NCI-H510A treated with DMSO at 0.1 percent for 48 hours (cell line): ENCODE data around the gene PDE2A.

Source experiments
- DNase-seq: peaks from one replicate; lab custom pipeline; 2025; lab: John Stamatoyannopoulos, UW

Gene PDE2A

GRCh38 chr11:72655896-72656464 is 18.2 kb downstream of the PDE2A start:
- DNase-seq: no peak

DNA sequence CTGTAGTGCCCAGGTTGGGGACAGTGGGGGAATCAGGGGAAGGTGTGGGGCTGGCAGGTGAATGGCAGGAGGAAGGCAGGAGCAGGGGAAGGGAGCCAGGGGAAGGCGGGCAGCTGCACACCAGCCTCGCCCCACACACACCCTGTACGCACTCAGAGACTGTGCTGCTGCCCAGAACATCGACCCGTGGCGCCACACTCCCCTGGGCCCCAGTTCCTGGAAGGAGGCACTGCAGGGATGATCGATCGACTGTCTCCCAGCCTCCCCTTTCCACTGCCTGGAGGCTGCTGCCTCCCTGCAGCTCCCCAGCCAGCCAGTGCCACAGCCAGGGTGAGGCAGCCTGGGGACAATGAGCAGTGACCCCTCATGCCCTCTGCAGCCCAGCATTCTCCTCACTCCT is 19.2 kb downstream of the PDE2A start:
- DNase-seq: no peak

GRCh38 chr11:72653649-72654048 is 20.6 kb downstream of the PDE2A start:
- DNase-seq: no peak

DNA sequence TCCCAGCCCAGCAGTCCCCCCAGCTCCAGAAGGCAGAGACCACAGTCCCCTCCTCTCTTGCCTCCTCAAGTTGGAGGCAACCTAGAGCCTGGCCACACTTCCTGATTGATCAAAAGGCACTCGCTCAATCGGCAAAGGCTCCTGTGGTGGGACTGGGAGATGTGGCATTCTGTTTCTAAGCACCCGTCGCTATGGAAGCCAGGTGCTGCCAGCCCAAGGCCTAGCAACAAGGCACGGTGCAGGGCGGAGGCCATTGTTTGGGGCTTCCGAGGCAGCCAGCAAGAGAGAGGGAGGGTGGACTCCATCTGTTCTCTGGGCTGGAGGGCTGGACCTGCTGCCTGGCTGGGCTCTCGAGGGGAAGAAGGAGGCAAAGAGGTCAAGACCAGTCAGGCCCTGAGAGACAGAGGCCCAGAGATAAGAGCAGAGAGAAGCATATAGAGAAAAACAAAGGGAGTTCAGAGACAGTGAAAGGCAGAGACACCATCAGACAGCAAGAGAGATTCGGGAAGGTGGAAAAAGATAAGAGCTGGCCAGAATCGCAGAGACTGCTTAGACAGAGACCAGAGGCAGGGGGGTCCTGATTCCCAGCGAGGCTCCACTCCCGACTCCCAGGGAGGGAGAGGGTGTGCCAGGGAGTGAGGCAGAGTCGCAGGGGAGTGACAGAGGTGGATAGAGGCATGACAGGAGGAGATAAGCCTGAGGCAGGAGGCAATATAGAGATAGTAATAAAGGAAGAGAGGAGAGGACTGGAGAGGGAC is 21.2 kb downstream of the PDE2A start:
- peak; percentile 67 for DNase-seq

DNA sequence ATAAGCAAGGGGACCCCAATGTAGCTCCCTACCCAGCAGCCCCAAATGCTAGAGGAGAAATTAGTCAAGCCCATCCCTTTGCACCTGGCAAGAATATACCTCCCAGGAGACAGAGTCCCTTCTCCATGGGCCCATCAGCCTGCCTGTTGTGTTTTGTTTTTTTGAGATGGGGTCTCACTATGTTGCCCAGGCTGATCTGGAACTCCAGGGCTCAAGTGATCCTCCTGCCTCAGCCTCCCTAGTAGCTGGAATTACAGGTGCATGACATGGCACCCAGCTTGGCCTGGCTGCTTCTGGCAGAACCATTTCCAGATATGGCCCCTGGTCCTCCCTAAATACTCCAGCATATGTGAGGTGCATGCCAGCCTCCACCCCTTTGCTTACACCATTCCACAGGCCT is 22.1 kb downstream of the PDE2A start:
- DNase-seq: no peak

- DNase-seq: no peak
Observed at GRCh38 chr11:72649215-72649976, 24.8 kb downstream of the PDE2A start.

- DNase-seq: no peak
Observed at GRCh38 chr11:72648384-72649136, 25.7 kb downstream of the PDE2A start.

GRCh38 chr11:72647882-72648281 is 26.3 kb downstream of the PDE2A start:
- no peak for DNase-seq

DNA sequence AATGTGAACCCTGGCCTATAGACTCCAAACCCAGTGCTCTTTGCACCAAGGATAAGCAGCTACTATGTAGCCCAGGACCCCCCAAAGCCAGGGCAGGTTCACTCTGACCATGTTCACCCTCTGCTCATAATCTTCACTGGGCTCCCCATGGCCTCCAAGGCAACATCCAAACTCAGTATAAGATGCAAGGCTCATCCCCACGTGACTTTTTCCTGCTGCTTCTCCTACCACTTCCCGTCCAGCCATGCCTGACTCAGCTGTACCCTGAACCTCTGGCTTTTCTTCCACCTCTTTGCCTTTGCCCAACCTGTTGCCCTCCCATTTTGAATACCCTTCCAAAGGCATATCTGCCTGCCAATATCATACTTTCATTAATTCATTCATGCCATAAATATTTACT is 27.8 kb downstream of the PDE2A start:
- DNase-seq: no peak

DNA sequence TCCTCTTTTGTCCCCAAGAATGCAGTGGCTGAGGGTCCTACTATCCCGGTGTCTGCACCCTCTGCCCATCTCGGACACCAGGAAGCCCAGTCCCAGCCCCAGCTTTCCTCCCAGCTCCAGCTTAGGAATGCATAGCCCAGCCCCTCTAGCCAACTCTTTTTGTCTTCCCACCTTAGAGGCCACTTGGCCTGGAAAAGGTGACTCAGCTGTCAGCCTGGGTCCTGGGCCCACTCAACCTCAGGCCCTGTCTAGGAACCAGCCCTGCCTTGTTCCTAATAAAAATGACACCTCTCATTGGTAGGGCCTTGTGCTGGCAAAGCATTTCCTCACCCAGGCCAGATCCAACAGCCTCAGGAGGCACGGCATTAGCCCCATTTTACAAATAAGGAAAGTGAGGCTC is 28.2 kb downstream of the PDE2A start:
- no peak for DNase-seq

DNA sequence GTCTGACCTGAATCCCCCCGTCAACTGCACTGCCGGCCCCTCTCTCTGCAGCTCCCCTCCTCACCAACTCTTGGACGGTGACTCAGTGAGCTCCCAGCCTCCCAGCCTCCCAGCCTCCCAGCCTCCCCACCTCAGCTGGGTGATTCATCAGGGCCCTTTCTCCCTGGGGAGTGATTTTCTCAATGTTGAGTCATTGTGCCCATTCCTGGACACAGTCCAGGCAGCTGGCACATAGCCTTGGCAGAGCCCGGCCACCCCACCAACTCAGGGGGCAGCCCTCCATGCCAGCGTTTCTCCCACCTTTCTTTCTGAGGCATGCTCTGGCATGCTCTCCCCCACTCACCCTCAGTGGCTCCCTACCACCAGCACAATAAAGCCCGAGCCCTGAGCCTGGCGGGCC is 30.7 kb downstream of the PDE2A start:
- DNase-seq: no peak

- DNase-seq: peak; percentile 55
Observed at GRCh38 chr11:72642884-72643522, 31.2 kb downstream of the PDE2A start.

DNA sequence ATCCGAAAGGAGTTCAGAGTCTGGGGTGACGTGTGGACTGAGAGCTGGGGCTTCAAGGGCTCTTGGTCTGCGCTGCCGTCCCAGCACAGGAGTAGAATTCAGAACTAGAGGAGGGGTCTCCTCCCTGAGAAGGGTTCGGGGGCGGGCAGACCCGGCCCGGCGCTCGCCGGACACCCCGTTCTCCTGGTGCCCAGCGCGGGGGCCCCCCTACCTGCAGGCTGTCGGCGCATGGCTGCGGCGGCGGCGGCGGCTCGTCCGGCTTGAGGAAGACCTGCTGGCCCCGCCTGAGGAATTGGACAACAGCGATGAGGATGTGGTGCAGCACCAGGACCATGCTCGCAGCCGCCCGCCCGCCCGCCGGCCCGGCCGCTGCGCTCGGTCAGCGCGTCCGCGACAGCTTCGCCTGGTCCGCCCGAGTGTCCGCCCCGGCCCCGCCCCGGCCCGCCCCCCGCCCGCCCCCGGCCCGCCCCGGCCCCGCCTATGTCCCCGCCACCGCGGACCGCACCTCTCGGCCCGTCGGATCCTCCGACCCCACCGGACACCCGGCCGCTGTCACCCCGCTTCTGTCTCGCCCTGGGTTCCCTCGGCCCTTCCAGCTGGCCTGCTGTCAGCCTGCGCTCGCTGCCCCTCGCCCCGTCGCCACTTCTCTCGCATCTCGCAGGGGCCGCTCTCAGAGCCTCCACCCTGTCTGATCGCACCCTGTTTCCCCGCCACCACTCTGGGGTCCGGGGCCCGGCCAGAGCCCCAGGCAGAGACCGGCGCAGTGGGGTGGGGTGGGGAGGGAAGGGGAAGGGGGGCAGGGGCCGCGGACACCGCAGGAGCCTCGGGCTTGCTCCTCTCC is 32.0 kb downstream of the PDE2A start:
- DNase-seq: peak; percentile 47

DNA sequence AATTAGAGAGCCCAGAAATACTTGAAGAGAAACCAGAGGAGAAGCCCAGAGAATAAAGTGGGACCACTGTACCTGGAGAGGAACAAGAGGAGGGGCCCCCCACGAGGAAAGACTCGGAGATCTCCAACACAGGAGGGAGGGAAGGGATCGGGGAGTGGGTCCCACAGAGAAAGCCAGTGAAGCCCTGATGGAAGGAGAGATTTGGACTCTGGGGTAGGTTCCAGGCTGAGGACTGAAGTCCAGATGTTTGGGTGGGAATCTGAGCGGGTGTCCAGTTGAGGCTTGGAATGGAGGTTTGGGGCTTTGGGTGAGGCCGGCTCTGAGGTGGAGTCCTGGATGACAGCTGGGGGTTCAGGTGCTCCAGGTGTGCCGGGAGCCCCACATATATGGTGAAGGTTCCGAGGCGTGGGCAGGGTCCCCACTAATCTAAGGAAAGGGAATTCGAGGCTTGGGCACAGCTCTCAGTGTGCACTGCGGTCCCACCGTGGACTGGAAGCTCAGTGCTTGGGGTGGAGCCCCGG is 32.6 kb downstream of the PDE2A start:
- DNase-seq: no peak

- no peak for DNase-seq
Observed at GRCh38 chr11:72639502-72640375, 34.5 kb downstream of the PDE2A start.

GRCh38 chr11:72637926-72638325 is 36.3 kb downstream of the PDE2A start:
- peak; percentile 26 for DNase-seq

DNA sequence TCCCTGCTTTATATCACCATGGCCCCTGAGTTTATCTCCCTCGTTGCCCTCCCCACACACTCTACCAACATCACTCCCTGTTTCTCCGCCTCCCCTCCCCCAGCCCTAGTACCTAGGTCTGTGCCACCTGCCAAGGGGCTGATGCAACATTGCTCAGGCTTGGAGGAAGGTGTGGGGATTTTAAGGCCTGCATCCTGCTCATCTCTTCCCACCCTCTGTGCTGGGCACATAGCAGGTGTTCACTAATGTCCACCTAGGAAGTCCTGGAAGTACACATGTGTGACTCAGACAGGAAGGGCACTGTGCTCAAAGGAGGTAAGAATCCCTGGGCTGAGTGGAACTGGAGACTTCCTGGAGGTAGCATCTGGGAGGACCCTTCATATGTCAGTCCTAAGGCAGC is 37.0 kb downstream of the PDE2A start:
- DNase-seq: peak; percentile 46

- no peak for DNase-seq
Observed at GRCh38 chr11:72636376-72636775, 37.8 kb downstream of the PDE2A start.

DNA sequence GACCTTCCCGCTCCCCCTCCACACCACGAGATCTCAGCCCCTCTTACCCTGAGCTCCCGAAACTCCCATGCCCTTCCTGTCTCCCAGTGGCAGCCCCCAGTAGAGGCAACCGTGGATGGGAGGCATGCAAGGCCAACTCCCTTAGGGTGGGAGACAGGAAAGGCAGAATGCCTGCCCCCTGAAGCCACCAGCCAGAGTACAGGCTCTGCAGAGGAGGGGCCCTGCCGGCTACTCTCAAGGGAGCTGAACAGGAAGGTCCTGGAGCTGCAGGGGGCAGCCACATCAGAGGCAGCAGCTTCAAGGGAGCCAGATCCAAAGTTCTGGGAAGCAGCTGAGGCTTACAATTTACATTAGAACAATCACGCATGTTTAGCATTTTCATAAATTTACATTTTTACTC is 38.3 kb downstream of the PDE2A start:
- no peak for DNase-seq
